Ishikawa (cell line): Measurements from ENCODE around the gene KIF6.

Source experiments
- CEBPB ChIP-seq: IDR thresholded peaks from 2 replicates; pipeline ENCODE4 v1.6.1; 2012
- CREB1 ChIP-seq: IDR thresholded peaks from 2 replicates; pipeline ENCODE4 v1.6.1; 2012; ENCODE audit warnings: low read depth
- EGR1 ChIP-seq: IDR thresholded peaks from 2 replicates; pipeline ENCODE4 v1.6.1; 2012
- EP300 ChIP-seq: IDR thresholded peaks from 2 replicates; pipeline ENCODE4 v1.6.1; 2012; ENCODE audit warnings: borderline replicate concordance
- FOXM1 ChIP-seq: IDR thresholded peaks from 2 replicates; pipeline ENCODE4 v1.6.1; 2012; ENCODE audit warnings: low read depth, borderline replicate concordance
- NFIC ChIP-seq: IDR thresholded peaks from 2 replicates; pipeline ENCODE4 v1.6.1; 2012
- RAD21 ChIP-seq: IDR thresholded peaks from 2 replicates; pipeline ENCODE4 v1.6.1; 2012; ENCODE audit warnings: low read depth
- TAF1 ChIP-seq: IDR thresholded peaks from 2 replicates; pipeline ENCODE4 v1.6.1; 2012; ENCODE audit warnings: low read depth, mild to moderate bottlenecking
- TCF12 ChIP-seq: IDR thresholded peaks from 2 replicates; pipeline ENCODE4 v1.6.1; 2012; ENCODE audit warnings: low read depth
- TEAD4 ChIP-seq: IDR thresholded peaks from 2 replicates; pipeline ENCODE4 v1.6.1; 2012
- YY1 ChIP-seq: IDR thresholded peaks from 2 replicates; pipeline ENCODE4 v1.6.1; 2012; ENCODE audit warnings: low read depth
- ZBTB7A ChIP-seq: IDR thresholded peaks from 2 replicates; pipeline ENCODE4 v1.6.1; 2012; ENCODE audit warnings: low read depth
- TF ChIP-seq, protein P1 (sequence below): IDR thresholded peaks from 2 replicates; pipeline ENCODE4 v1.6.1; 2012; ENCODE audit warnings: low read depth, mild to moderate bottlenecking
- TF ChIP-seq, protein P2 (sequence below): IDR thresholded peaks from 2 replicates; pipeline ENCODE4 v1.6.1; 2012
- TF ChIP-seq, protein P3 (sequence below): IDR thresholded peaks from 2 replicates; pipeline ENCODE4 v1.6.1; 2012

The KIF6 gene

DNA sequence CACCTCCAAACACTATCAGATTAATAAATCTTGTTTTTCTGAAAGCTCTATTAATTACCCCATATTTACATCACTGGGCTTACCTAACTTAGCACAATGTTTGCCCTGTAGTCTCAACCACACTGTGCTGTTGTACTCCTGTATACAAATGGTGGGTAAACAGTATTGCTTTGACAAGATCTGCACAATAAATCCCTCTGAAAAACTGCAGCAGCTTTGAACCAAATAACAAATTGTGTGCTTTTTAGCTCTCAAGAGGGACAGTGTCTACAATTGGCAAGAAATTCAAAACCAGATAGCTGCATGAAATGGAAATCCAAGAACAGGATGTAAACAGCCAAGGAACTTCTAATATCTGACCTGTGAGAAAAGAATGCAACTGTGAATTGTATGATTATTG lies 10.4 kb downstream of the KIF6 start:
- TF ChIP-seq RAD21 (no peak), TAF1 (no peak), YY1 (no peak), NFIC (no peak), ZBTB7A (no peak), EGR1 (no peak), CEBPB (no peak), TCF12 (no peak), EP300 (no peak), CREB1 (no peak), TEAD4 (no peak), FOXM1 (no peak)
- TF ChIP-seq, protein P1, sequence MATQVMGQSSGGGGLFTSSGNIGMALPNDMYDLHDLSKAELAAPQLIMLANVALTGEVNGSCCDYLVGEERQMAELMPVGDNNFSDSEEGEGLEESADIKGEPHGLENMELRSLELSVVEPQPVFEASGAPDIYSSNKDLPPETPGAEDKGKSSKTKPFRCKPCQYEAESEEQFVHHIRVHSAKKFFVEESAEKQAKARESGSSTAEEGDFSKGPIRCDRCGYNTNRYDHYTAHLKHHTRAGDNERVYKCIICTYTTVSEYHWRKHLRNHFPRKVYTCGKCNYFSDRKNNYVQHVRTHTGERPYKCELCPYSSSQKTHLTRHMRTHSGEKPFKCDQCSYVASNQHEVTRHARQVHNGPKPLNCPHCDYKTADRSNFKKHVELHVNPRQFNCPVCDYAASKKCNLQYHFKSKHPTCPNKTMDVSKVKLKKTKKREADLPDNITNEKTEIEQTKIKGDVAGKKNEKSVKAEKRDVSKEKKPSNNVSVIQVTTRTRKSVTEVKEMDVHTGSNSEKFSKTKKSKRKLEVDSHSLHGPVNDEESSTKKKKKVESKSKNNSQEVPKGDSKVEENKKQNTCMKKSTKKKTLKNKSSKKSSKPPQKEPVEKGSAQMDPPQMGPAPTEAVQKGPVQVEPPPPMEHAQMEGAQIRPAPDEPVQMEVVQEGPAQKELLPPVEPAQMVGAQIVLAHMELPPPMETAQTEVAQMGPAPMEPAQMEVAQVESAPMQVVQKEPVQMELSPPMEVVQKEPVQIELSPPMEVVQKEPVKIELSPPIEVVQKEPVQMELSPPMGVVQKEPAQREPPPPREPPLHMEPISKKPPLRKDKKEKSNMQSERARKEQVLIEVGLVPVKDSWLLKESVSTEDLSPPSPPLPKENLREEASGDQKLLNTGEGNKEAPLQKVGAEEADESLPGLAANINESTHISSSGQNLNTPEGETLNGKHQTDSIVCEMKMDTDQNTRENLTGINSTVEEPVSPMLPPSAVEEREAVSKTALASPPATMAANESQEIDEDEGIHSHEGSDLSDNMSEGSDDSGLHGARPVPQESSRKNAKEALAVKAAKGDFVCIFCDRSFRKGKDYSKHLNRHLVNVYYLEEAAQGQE = no peak
- TF ChIP-seq, protein P2, sequence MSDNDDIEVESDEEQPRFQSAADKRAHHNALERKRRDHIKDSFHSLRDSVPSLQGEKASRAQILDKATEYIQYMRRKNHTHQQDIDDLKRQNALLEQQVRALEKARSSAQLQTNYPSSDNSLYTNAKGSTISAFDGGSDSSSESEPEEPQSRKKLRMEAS = no peak
- TF ChIP-seq, protein P3, sequence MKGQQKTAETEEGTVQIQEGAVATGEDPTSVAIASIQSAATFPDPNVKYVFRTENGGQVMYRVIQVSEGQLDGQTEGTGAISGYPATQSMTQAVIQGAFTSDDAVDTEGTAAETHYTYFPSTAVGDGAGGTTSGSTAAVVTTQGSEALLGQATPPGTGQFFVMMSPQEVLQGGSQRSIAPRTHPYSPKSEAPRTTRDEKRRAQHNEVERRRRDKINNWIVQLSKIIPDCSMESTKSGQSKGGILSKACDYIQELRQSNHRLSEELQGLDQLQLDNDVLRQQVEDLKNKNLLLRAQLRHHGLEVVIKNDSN = no peak

DNA sequence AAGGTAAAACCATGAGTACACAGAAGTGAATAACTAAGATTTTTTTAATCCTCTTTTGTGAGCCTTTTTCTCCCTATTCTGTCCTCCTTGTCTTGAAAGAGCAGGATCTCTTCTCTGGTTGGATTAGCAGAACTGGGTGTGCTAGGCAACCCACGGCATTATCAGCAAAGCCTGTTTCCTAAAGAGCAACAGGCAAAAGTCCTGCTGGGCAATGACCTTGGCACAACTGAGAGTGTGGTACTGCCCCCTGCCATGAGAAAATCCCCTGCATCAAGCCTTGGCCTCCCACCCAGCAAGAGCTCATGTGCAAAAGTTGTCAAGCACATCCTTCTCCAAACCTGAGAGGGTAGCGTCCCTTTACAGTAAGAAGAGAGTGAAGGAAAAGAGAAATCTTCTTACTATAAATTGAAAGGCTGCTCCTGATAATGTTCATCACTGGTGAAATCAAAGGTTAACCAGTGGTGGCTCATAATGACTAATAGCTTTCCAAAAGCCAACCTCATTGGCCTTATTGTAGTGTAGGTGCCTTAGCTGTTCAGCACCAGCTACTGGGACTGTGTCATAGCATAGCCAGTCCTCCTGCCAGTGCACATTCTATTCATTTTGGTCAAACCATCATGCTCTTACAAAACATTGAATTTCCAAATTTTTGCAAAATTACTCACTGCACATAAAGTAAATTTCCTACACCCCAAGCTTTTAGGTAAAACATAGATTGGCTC lies 17.1 kb downstream of the KIF6 start:
- TF ChIP-seq, protein P1 = no peak
- no peak for TF ChIP-seq TEAD4
- TF ChIP-seq TAF1 = no peak
- TF ChIP-seq ZBTB7A = no peak
- TF ChIP-seq CREB1 = no peak
- TF ChIP-seq, protein P3 = no peak
- no peak for TF ChIP-seq EGR1
- no peak for TF ChIP-seq YY1
- TF ChIP-seq EP300 = no peak

DNA sequence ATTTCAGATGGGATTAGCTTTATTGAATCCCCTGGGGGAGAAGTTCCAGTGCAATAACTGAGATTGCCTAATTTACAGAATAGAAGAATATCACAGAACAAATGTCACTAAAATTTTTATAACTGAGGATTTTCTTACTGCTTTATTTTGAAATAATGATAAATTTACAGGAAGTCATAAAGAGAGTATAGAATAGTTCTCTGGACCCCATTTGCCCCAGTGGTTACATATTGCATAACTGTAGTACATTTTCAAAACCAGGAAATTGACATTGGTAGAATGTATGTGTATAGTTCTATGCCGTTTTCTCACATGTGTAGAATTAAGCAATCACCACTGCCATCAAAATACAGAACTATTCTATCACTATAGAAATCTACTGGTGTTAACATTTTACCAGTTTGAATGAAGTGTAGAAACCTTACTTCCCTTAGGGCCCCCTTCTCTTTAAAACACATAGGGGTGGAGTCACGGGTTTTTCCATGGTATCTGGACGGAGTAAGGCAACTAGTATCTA lies 18.3 kb downstream of the KIF6 start:
- TF ChIP-seq ZBTB7A = no peak
- no peak for TF ChIP-seq EP300

DNA sequence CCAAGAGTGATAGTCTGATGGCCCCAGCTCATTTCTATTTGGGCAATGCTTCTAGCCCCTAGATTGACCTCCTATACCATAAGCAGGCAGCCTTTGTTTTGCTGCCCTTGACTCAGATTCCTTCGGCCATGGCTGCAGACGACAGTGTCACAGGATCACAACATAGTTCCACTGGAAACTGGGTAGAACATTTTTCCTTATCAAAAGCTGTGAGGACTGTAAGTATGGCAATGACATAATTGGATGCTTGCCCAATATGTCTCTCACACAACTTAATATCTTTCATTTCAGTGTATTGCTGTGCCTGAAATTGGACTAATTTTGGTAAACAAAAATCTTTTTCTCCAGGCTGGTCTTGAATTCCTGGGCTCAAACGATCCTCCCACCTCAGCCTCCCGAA lies 22.9 kb downstream of the KIF6 start:
- TF ChIP-seq TCF12 (no peak), EGR1 (no peak), FOXM1 (no peak), CEBPB (no peak), CREB1 (no peak), TEAD4 (no peak), NFIC (no peak), EP300 (no peak), YY1 (no peak), TAF1 (no peak), RAD21 (no peak), ZBTB7A (no peak)
- TF ChIP-seq, protein P1 = no peak
- TF ChIP-seq, protein P2 = no peak
- TF ChIP-seq, protein P3 = no peak
